DND-41 (cell line): ENCODE measurements around the gene FHOD3.

Source experiments
- CTCF ChIP-seq: IDR thresholded peaks from 2 replicates; pipeline ENCODE4 v1.5.1; 2012; ENCODE audit warnings: borderline replicate concordance, low read length, moderate library complexity, mild to moderate bottlenecking; ENCODE audit not compliant: poor library complexity, severe bottlenecking; ENCODE audit errors: extremely low read depth
- EZH2 ChIP-seq: IDR thresholded peaks from 3 replicates; pipeline ENCODE4 v1.6.1; 2012; ENCODE audit warnings: borderline replicate concordance, low read depth, mild to moderate bottlenecking, moderate library complexity, low read length, inconsistent platforms; ENCODE audit not compliant: severe bottlenecking

DNA sequence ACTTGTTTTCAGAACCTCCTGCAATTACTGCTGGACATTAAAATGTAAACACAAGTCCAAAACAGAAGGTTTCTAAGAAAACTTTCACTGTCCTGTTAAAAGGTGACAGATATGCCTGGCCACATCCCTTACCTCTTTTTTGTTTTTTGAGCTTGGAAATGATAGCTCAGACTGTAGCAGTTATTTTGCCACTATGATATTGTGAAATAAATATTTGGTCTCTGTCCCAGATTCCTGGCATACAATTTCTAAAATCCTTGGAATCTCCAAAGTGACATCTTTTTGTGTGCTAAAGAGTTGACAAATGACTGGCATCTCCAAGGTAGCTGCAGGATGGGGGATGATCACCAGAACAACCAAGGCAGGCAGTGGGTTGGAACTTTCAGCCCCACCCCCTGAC is 514.4 kb downstream of the FHOD3 start:
- TF ChIP-seq CTCF (no peak), EZH2 (no peak)
